Smooth muscle cell (in vitro differentiated cells): Measurements from ENCODE around the gene DCDC2. TPM values are rescaled to one million over a fixed set of nuclear protein-coding genes. Genes with fewer than 3 reads are reported as not detected.

ENCODE experiments used
- DNase-seq: peaks from one replicate; lab custom pipeline; 2025; ENCODE audit not compliant: unreplicated experiment; lab: John Stamatoyannopoulos, UW
- H2AFZ ChIP-seq: fragments of 200-600 bp; sonication (generic); 2 replicates; pipeline ENCODE4 v1.6.0; 2016; ENCODE audit warnings: antibody characterized with exemption, low read depth, mild to moderate bottlenecking
- H3F3A ChIP-seq: fragments of 200-600 bp; sonication (generic); 2 replicates; pipeline ENCODE4 v1.6.0; 2017; ENCODE audit warnings: antibody characterized with exemption, low read depth
- H3K27ac ChIP-seq: fragments of 200-600 bp; sonication (generic); 2 replicates; pipeline ENCODE4 v1.5.1; 2016; ENCODE audit warnings: low read depth, mild to moderate bottlenecking
- H3K27me3 ChIP-seq: fragments of 200-600 bp; sonication (generic); 2 replicates; pipeline ENCODE4 v1.6.1; 2016; ENCODE audit warnings: low read depth, mild to moderate bottlenecking
- H3K36me3 ChIP-seq: fragments of 200-600 bp; sonication (generic); 2 replicates; pipeline ENCODE4 v1.5.1; 2016; ENCODE audit warnings: low read depth
- H3K4me1 ChIP-seq: fragments of 200-600 bp; sonication (generic); 2 replicates; pipeline ENCODE4 v1.5.1; 2016; ENCODE audit warnings: low read depth
- H3K4me2 ChIP-seq: fragments of 200-600 bp; sonication (generic); 2 replicates; pipeline ENCODE4 v1.6.0; 2016; ENCODE audit warnings: mild to moderate bottlenecking
- H3K4me3 ChIP-seq: fragments of 200-600 bp; sonication (generic); 2 replicates; pipeline ENCODE4 v1.5.1; 2016; ENCODE audit warnings: mild to moderate bottlenecking
- H3K79me2 ChIP-seq: fragments of 200-600 bp; sonication (generic); 2 replicates; pipeline ENCODE4 v1.6.0; 2016; ENCODE audit warnings: low read depth, mild to moderate bottlenecking
- H3K9ac ChIP-seq: fragments of 200-600 bp; sonication (generic); 2 replicates; pipeline ENCODE4 v1.6.0; 2016; ENCODE audit warnings: low read depth
- H3K9me3 ChIP-seq: fragments of 200-600 bp; sonication (generic); replicated peaks from 2 replicates; pipeline ENCODE4 v1.5.1; 2016; ENCODE audit warnings: low read depth
- H4K20me1 ChIP-seq: fragments of 200-600 bp; sonication (generic); 2 replicates; pipeline ENCODE4 v1.6.0; 2016; ENCODE audit warnings: low read depth
- CTCF ChIP-seq: fragments of 200-600 bp; sonication (generic); IDR thresholded peaks from 2 replicates; pipeline ENCODE4 v1.5.1; 2017; ENCODE audit warnings: borderline replicate concordance, mild to moderate bottlenecking, antibody characterized with exemption; ENCODE audit not compliant: insufficient read depth, poor library complexity, severe bottlenecking
- WGBS: methylation state at CpG from one replicate; pipeline ENCODE4 v1.1.7; 2016; ENCODE audit warnings: low lambda C conversion rate; 5-methylcytosine and 5-hydroxymethylcytosine counted together
- polyA plus RNA-seq: library from polyadenylated mRNA; unstranded; fragments of >200 nt; fragmentation: Nextera tagmentation; extraction: Ambion mirVana; gene quantifications from 2 replicates; pipeline ENCODE4 v1.2.1, GENCODE V29; 2016
- total RNA-seq: library from RNA; depleted of rRNA; stranded (reverse); fragments of >200 nt; gene quantifications from 2 replicates; pipeline ENCODE4 v1.2.3, GENCODE V29; 2014

DCDC2 gene
- total and polyA plus RNA-seq, 2 experiments from 2014 or later, result not detected

DNA sequence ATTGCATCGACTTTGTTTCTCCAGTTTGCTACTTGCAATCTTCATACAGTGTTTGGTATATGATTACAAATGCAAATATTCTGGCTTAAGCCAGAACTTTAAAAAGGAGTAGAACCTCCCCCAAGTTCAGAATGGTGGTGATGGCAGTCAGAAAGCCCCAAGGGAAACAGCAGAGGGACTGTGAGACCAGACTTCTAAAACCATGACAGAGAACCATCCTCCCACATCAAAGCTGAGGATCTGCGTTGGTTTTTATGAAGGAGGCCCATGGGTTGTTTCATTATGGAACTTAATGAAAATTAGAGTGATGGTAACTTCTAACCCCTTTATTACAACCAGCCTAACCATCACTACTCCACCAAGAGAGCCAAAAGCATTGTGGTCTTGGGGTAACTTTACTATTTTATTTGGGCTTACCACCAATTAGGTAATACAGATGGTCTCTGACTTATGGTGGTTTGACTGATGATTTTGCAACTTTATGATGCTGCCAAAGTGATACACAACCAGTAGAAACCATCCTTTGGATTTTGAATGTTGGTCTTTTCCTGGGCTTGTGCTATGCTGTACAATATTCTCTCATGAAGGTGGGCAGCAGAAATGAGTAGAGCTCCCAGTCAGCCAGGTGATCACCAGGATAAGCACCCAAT is 34.0 kb upstream of the DCDC2 start:
- Histone ChIP-seq H3K9me3 (no peaks in the 10 kb centered on the region), H2AFZ (no peak overlapping the region), H4K20me1 (no peaks in the 10 kb centered on the region), H3K79me2 (no peaks in the 10 kb centered on the region), H3F3A (no peaks in the 10 kb centered on the region), H3K27me3 (no peaks in the 10 kb centered on the region), H3K9ac (no peak overlapping the region), H3K4me3 (no peak overlapping the region), H3K4me2 (no peak overlapping the region), H3K27ac (no peak overlapping the region), H3K4me1 (no peaks in the 10 kb centered on the region), H3K36me3 (no peaks in the 10 kb centered on the region)
- WGBS, result 85% methylated on average over 2 of the region's 2 CpGs
- no peak for TF ChIP-seq CTCF
- DNase-seq, result no peak

DNA sequence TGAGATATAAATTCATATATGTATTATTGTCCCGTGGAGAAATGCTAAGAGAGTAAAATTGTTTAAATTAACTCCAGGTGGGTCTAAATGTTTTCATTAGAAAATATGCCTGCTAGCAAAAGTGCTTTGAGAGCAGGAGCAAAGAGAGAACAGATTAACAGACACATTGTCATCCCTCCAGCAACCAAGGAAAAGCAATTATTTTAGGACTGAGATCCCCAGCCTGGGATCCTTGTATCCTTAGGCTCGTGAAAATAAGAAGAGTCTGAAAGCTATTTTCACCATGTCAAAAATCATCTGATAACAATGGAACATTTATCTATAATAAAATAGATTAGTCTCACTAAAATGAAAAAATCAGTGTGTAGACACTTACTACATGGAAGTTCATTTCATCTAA is 33.3 kb upstream of the DCDC2 start:
- no peaks in the 10 kb centered on the region for H3K9me3 ChIP-seq
- no peak for DNase-seq
- H3K9ac ChIP-seq, result no peak overlapping the region
- H4K20me1 ChIP-seq, result no peaks in the 10 kb centered on the region
- no peak overlapping the region for H3K27ac ChIP-seq
- H3K4me2 ChIP-seq, result no peak overlapping the region
- no peaks in the 10 kb centered on the region for H3K27me3 ChIP-seq
- no peak overlapping the region for H3K4me3 ChIP-seq
- no peaks in the 10 kb centered on the region for H3K4me1 ChIP-seq
- WGBS, result 74% methylated on average over 2 of the region's 2 CpGs
- no peak for TF ChIP-seq CTCF
- H3F3A ChIP-seq, result no peaks in the 10 kb centered on the region
- H3K36me3 ChIP-seq, result no peaks in the 10 kb centered on the region
- H2AFZ ChIP-seq, result no peak overlapping the region
- no peaks in the 10 kb centered on the region for H3K79me2 ChIP-seq

DNA sequence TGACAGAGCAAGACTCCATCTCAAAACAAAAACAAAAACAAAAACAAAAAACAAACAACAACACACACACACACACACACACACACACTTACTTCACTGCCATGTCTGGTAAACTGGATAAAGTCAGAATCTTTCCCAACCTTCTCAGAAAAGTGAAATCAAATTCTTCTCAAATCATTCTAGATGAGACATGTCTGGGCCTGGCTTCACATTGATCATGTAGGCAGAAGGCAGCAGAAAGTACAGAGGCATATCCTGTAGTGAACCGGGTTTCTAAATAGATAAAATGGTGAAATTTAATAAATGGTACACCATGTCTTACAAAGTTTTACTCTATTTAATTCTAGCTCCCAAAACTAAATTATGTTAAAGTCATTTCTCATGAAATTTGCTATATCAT is 30.0 kb upstream of the DCDC2 start:
- no peak overlapping the region for H3K4me3 ChIP-seq
- H3K79me2 ChIP-seq, result no peaks in the 10 kb centered on the region
- TF ChIP-seq CTCF, result no peak
- no peaks in the 10 kb centered on the region for H3K4me1 ChIP-seq
- no peak for DNase-seq
- H4K20me1 ChIP-seq, result no peaks in the 10 kb centered on the region
- H3F3A ChIP-seq, result no peaks in the 10 kb centered on the region
- H3K27ac ChIP-seq, result no peak overlapping the region
- H2AFZ ChIP-seq, result peak overlapping the region; percentile 4
- no peaks in the 10 kb centered on the region for H3K27me3 ChIP-seq
- no peak overlapping the region for H3K9ac ChIP-seq
- no peaks in the 10 kb centered on the region for H3K36me3 ChIP-seq
- H3K9me3 ChIP-seq, result no peaks in the 10 kb centered on the region
- no peak overlapping the region for H3K4me2 ChIP-seq
- 92% methylated on average over 1 of the region's 1 CpG for WGBS
